T-helper 22 cell (primary cell): ENCODE measurements around the gene CNNM1.

ENCODE experiments used
- DNase-seq: peaks from one replicate; pipeline ENCODE4 v3.0.0-alpha.2; 2020; ENCODE audit warnings: low read depth

The CNNM1 gene

GRCh38 chr10:99374526-99374925, 45.4 kb downstream of the CNNM1 start:
- DNase-seq = no peak

- no peak for DNase-seq
Observed at GRCh38 chr10:99374972-99375371, 45.8 kb downstream of the CNNM1 start.

- no peak for DNase-seq
Observed at GRCh38 chr10:99375426-99375825, 46.3 kb downstream of the CNNM1 start.

DNA sequence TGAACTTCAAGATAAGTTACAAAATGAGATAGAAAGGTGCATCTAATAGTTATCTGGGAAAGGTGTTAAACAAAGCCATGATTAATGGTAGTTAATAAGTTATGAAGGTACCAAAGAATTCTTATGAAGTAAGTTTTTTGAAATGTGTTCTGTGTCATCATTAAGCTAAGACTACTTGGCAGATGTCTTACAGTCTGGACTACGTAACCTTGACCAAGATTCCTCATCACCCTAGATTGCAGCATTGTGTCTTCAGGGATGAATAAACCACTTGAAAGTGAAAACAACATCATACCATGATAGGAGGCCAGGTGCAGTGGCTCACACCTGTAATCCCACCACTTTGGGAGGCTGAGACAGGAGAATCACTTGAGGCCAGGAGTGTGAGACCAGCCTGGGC, 53.0 kb downstream of the CNNM1 start:
- no peak for DNase-seq

GRCh38 chr10:99387071-99387470, 57.9 kb downstream of the CNNM1 start:
- no peak for DNase-seq

GRCh38 chr10:99387541-99387940, 58.4 kb downstream of the CNNM1 start:
- DNase-seq = no peak

GRCh38 chr10:99389729-99390480, 60.7 kb downstream of the CNNM1 start:
- no peak for DNase-seq

GRCh38 chr10:99391346-99391745, 62.2 kb downstream of the CNNM1 start:
- no peak for DNase-seq

DNA sequence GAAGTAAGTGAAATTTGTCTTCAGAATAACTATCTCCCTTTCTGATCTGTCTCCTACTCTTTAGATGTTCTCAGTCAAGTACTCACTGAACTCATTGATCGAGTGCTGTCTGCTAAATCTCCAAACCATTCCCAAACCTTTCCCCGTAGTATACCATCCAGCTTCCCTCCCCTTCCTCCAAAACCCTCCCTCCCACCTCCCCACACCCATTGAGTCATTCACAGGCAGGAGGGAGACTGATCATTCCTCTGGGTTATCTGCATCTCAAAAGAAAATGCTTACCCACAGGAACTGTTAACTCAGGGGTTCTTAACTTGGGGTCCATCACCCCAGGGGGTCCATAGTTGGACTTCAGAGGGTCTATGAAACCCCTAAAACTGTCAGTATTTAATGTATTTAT, 63.9 kb downstream of the CNNM1 start:
- DNase-seq = no peak

- DNase-seq = no peak
Observed at GRCh38 chr10:99393683-99394082, 64.5 kb downstream of the CNNM1 start.

DNA sequence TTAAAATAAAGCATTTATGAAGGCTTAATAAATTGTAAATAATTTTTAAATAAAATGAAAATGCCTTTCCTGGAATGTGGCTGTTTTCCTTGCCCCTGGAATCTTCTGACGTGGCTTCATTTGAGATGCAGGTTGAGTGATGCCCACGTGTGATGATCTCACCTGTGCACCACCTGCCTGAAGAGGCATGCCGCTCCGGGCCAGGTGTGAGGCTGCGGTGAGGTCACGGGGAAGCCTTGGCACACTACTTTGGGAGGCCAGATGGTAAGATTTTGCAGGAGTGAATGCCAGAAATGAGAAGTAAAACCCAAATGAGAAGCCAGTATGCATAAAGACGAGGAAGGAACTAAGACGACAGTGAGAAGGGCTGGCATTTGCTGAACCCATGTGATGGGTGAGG, 65.1 kb downstream of the CNNM1 start:
- DNase-seq = no peak

- no peak for DNase-seq
Observed at GRCh38 chr10:99394761-99395386, 65.7 kb downstream of the CNNM1 start.

- DNase-seq = no peak
Observed at GRCh38 chr10:99395750-99396445, 66.7 kb downstream of the CNNM1 start.

- no peak for DNase-seq
Observed at GRCh38 chr10:99396471-99396870, 67.3 kb downstream of the CNNM1 start.

GRCh38 chr10:99399664-99400063, 70.5 kb downstream of the CNNM1 start:
- DNase-seq = no peak

- no peak for DNase-seq
Observed at GRCh38 chr10:99403674-99404073, 74.5 kb downstream of the CNNM1 start.

- no peak for DNase-seq
Observed at GRCh38 chr10:99406149-99406548, 77.0 kb downstream of the CNNM1 start.

- no peak for DNase-seq
Observed at GRCh38 chr10:99410146-99410545, 81.0 kb downstream of the CNNM1 start.

- no peak for DNase-seq
Observed at GRCh38 chr10:99410876-99411275, 81.7 kb downstream of the CNNM1 start.

GRCh38 chr10:99411546-99411945, 82.4 kb downstream of the CNNM1 start:
- no peak for DNase-seq

DNA sequence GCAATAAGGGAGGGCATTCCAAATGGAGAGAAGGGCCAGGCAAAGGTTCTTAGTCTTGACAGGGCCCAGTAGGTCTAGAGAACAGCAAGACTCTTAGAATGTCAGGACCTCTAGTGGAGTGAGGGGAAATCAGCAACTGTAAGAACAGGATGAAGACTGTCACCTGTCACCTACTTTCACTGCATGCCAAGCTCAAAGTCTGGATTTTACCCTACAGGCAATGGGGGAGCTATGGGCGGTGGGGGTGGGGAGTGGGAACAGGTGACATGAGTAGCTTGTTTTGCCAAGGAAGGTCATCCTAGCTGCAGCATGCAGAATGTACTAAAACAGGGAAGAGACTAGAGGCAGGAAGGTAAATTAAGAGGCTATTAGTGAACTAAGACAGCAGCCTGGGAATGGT, 82.9 kb downstream of the CNNM1 start:
- no peak for DNase-seq

DNA sequence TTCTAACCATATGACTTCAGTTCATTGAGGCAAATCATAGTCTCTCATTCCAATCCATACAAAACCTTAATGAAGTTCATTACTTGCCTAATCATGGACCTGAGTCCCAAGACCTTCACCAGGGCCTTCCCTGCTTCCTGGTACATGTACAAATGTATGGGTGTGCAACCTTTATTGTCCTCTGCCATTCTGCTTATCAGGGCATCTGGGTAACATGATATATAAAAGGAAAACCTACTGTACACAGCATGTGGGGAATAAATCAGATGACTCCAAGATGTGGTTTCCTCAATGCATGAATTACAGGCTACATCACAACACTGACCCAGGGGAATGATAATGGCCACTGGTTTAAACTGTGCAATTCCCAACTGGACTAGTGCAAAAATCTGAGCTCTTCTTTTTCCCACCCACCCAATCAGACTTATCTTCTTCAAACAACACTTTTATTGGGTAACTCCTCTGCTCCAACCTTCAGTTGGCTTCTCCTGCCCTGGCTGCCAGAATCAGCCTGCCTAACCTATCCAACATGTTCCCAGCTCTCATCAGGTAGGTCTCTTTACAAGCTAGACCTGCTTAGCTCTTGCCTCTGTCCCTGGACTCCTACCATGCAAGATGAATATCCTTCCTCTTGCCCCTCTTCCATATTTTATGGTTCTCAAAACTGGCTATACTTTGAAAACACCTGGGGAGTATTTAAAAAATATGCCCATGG, 89.9 kb downstream of the CNNM1 start:
- no peak for DNase-seq

DNA sequence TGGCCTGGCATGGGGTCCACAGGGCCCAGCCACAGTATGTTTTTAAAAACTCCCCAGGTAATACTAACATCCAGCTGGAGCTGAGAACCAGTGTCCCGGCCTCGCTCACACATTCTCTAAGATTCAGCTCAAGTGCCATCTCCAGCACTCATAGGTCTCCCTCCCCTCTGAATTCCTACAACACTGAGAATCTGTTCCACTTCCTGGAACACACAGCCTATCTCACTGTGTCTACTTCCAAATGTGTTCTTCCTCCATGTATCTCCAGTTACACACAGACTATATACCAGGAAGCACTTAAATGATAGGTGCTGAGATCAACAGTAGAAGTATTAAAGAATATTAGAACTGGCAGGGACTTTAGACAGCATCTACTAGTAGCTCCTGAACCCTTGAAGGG, 90.5 kb downstream of the CNNM1 start:
- no peak for DNase-seq
